ENCODE measurements around the gene NENF. TPM values are rescaled to one million over a fixed set of nuclear protein-coding genes. Genes with fewer than 3 reads are reported as not detected.
A peak's percentile ranks its signal among the peaks of the same experiment; 100 is the strongest.
"Not testable (repeated sequence)": the region's sequence is repeated elsewhere in the genome, so short reads cannot be mapped to it uniquely, and the experiment has no call there.

Gene NENF
- polyA plus RNA-seq, 4 donors, result 17.7 to 62.6 (median 40.0) TPM

DNA sequence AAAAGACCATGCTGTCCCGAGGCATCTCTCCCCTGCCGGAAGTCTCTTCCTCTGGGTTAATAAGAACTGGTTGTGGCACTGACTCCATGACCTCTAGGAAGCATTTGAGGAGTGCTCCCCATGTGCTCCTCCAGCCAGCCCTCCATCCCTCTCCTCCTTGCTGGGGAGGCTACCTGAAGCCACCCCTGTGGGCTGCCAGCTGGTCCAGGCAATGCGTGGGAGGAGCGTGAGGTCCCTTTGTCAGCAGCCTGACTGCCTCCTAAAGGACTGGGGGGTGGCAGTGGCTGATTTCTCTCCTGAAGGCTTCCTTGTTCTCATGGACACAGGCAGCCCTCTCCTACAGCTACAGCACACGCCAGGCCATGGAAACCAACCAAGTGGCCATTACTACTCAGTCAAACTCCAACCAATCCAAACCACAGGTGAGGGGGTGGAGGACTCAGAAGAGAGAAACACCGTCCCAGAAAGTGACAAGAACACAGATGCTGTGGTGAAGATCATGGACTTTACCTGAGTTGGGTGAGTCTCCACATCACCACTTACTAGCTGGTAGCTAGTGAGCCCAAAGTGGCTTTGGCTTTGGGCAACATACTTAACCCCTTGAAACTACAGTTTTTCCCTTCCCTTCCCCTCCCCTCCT, 35.2 kb downstream of the NENF start:
- Histone ChIP-seq H3K4me3 (ENCODE audit: low read depth in 1 of 3, low read length in 3 of 3) (no peak overlapping the region), H3K9me3 (ENCODE audit: control insufficient read depth in 2 of 2, insufficient read depth in 1 of 2, low read depth in 1 of 2, low read length in 1 of 2) (no peaks in the 10 kb centered on the region), H3K27me3 (ENCODE audit: control insufficient read depth in 3 of 3, insufficient read depth in 3 of 3, low read length in 3 of 3) (no peaks in the 10 kb centered on the region), H3K27ac (ENCODE audit: low read depth in 1 of 3, low read length in 2 of 3) (no peak overlapping the region), H3K4me1 (ENCODE audit: control insufficient read depth in 3 of 3, insufficient read depth in 2 of 3, low read depth in 1 of 3, low read length in 2 of 3) (peaks cover 0 to 6% (median 0%) of the 10 kb centered on the region in 3 donors), H3K36me3 (ENCODE audit: control insufficient read depth in 3 of 3, insufficient read depth in 2 of 3, low read depth in 1 of 3, low read length in 3 of 3) (no peaks in the 10 kb centered on the region)
- DNase-seq (no peak), FAIRE-seq (no peak)
- WGBS, 3 donors, result 84 to 93% (median 86%) methylated on average over 6 of the region's 6 CpGs

DNA sequence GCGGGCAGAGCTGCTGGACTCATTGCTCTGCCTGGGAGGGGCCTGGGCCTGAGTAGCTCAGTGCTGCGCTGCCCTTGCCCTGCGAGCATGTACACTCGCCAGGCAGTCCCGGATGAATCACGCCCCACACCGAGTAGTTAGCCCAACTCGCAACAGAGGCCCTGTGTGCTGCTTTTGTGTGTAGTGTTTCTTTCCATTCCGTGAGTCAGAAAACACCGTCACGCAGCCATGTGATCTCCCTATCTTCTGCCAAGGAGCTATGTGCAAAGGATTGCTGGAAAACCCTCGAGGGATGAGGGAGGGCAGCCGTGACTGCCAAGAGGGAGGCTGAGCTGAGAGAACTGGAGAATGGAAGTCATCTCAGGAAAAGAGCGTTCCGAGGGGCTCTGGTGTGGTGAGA, 37.3 kb downstream of the NENF start:
- 60 to 70% (median 67%) methylated on average over 15 of the region's 15 CpGs for WGBS, 3 donors
- H3K27ac ChIP-seq (ENCODE audit: low read depth in 1 of 3, low read length in 2 of 3), result peak overlapping the region in 1 of 3 donors; percentile 28
- no peak for FAIRE-seq
- H3K27me3 ChIP-seq (ENCODE audit: control insufficient read depth in 3 of 3, insufficient read depth in 3 of 3, low read length in 3 of 3), result no peaks in the 10 kb centered on the region
- H3K4me3 ChIP-seq (ENCODE audit: low read depth in 1 of 3, low read length in 3 of 3), result no peak overlapping the region
- DNase-seq, result no peak
- H3K4me1 ChIP-seq (ENCODE audit: control insufficient read depth in 3 of 3, insufficient read depth in 2 of 3, low read depth in 1 of 3, low read length in 2 of 3), result no peaks in the 10 kb centered on the region
- no peaks in the 10 kb centered on the region for H3K9me3 ChIP-seq (ENCODE audit: control insufficient read depth in 2 of 2, insufficient read depth in 1 of 2, low read depth in 1 of 2, low read length in 1 of 2)
- no peaks in the 10 kb centered on the region for H3K36me3 ChIP-seq (ENCODE audit: control insufficient read depth in 3 of 3, insufficient read depth in 2 of 3, low read depth in 1 of 3, low read length in 3 of 3)

DNA sequence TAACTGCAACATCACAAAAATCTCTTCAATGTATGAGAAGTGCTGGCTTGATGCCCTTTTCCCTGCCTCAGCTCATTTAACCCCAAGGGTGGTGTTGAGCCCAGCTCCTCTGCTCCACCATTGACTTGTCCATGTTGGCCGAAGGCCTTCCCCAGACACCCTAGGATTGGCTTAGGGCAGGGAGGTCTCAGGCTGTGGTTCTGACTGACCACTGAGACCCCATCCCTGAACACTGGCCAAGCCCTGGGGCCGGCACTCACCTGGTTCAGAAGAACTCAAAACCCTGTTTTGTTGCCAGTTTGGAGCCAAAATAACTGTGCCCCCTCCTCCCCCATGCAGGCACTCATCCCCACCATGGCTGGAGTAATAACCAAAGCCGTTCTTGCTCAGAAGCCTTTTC, 38.6 kb downstream of the NENF start:
- H3K4me1 ChIP-seq (ENCODE audit: control insufficient read depth in 3 of 3, insufficient read depth in 2 of 3, low read depth in 1 of 3, low read length in 2 of 3), result no peaks in the 10 kb centered on the region
- no peak for FAIRE-seq

DNA sequence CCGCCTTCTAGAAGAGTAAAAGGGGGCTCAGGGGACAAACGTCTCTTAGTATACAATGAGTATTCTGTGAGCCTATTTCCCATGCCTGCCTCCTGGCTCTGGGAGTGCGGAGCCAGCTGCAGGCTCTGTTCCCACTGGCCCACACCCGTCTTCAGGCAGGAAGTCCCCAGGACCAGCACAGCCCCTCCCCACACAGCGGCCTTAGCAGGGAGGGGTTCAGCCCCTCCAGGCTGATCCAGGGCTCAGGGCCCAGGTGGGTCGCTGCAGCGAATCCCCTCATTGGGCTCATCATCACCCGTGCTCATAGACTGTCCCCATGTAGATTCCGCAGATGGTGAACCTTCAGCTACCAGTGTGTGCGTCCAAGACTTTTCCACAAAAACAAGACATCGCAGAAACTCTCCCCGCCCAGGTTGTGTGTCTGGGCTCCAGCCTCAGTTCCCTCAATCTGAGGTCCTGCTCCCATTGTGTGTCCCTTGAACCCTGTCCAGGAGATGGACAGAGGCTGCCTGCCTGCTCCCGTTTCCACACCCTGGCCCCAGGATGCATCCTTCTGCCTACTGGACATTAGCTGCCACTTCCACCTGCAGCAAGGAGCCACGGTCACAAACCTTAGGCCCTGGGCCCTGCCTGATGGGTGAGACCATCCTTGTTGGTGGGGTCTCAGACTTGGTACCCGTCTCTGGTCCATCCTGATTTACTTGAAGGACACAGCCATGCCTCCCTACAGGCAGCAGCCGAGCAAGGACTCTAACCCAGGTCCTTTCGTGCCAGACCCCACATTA, 39.4 kb downstream of the NENF start:
- 88 to 91% (median 89%) methylated on average over 17 of the region's 17 CpGs for WGBS, 3 donors
- no peaks in the 10 kb centered on the region for H3K4me1 ChIP-seq (ENCODE audit: control insufficient read depth in 3 of 3, insufficient read depth in 2 of 3, low read depth in 1 of 3, low read length in 2 of 3)
- no peak overlapping the region for H3K4me3 ChIP-seq (ENCODE audit: low read depth in 1 of 3, low read length in 3 of 3)
- H3K27me3 ChIP-seq (ENCODE audit: control insufficient read depth in 3 of 3, insufficient read depth in 3 of 3, low read length in 3 of 3), result no peaks in the 10 kb centered on the region
- no peaks in the 10 kb centered on the region for H3K36me3 ChIP-seq (ENCODE audit: control insufficient read depth in 3 of 3, insufficient read depth in 2 of 3, low read depth in 1 of 3, low read length in 3 of 3)
- H3K27ac ChIP-seq (ENCODE audit: low read depth in 1 of 3, low read length in 2 of 3), result no peak overlapping the region
- H3K9me3 ChIP-seq (ENCODE audit: control insufficient read depth in 2 of 2, insufficient read depth in 1 of 2, low read depth in 1 of 2, low read length in 1 of 2), result no peaks in the 10 kb centered on the region
- DNase-seq, result no peak
- FAIRE-seq, result no peak

More for the DNA sequence above, 38.6 kb downstream of the NENF start:
- H3K9me3 ChIP-seq (ENCODE audit: control insufficient read depth in 2 of 2, insufficient read depth in 1 of 2, low read depth in 1 of 2, low read length in 1 of 2), result no peaks in the 10 kb centered on the region
- H3K27ac ChIP-seq (ENCODE audit: low read depth in 1 of 3, low read length in 2 of 3), result no peak overlapping the region
- H3K36me3 ChIP-seq (ENCODE audit: control insufficient read depth in 3 of 3, insufficient read depth in 2 of 3, low read depth in 1 of 3, low read length in 3 of 3), result no peaks in the 10 kb centered on the region
- WGBS, 3 donors, result 91 to 96% (median 91%) methylated on average over 3 of the region's 3 CpGs
- H3K27me3 ChIP-seq (ENCODE audit: control insufficient read depth in 3 of 3, insufficient read depth in 3 of 3, low read length in 3 of 3), result no peaks in the 10 kb centered on the region
- DNase-seq, result no peak
- no peak overlapping the region for H3K4me3 ChIP-seq (ENCODE audit: low read depth in 1 of 3, low read length in 3 of 3)

DNA sequence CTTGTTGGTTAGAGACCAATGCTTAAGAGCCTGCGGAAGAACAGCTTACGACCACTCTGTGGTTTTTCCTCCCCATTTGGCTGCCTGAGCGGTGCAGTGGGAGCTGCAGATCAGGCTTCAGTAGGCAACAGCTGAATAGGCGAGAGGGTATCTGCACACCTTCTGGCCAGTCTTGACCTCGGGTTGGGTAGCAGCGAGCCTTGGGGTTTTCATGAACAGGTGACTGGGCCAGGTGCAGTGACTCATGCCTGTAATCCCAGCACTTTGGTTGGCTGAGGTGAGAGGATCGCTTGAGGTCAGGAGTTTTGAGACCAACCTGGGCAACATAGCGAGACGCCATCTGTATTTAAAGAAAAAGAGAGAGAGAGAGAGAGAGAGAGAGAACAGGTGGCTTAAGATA, 41.0 kb downstream of the NENF start:
- no peaks in the 10 kb centered on the region for H3K9me3 ChIP-seq (ENCODE audit: control insufficient read depth in 2 of 2, insufficient read depth in 1 of 2, low read depth in 1 of 2, low read length in 1 of 2)
- FAIRE-seq, result no peak
- no peak for DNase-seq
- no peak overlapping the region for H3K4me3 ChIP-seq (ENCODE audit: low read depth in 1 of 3, low read length in 3 of 3)
- no peaks in the 10 kb centered on the region for H3K36me3 ChIP-seq (ENCODE audit: control insufficient read depth in 3 of 3, insufficient read depth in 2 of 3, low read depth in 1 of 3, low read length in 3 of 3)
- 73 to 88% (median 86%) methylated on average over 9 of the region's 9 CpGs for WGBS, 3 donors
- H3K27ac ChIP-seq (ENCODE audit: low read depth in 1 of 3, low read length in 2 of 3), result no peak overlapping the region
- H3K27me3 ChIP-seq (ENCODE audit: control insufficient read depth in 3 of 3, insufficient read depth in 3 of 3, low read length in 3 of 3), result no peaks in the 10 kb centered on the region
- peaks cover 0 to 6% (median 0%) of the 10 kb centered on the region in 3 donors for H3K4me1 ChIP-seq (ENCODE audit: control insufficient read depth in 3 of 3, insufficient read depth in 2 of 3, low read depth in 1 of 3, low read length in 2 of 3)

DNA sequence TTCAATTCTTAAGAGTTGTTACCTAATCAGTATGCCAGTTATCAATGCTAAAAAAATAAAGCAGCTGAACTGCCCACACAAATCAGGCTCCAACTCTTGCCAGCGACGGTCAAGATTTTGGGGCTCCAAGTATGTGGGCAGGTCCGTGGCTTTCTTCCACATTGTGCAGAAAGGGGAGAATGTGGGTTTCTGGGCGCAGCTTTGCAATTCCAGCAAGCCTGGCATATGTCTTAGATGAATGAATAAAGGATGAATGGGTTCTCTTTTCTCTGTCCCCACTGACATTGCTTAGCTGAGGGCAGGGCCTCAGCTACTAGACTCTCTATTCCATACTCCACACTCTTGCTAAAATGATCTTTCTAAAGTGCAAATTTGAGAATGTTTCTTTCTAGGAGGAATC, 42.4 kb downstream of the NENF start:
- no peak overlapping the region for H3K27ac ChIP-seq (ENCODE audit: low read depth in 1 of 3, low read length in 2 of 3)
- H3K36me3 ChIP-seq (ENCODE audit: control insufficient read depth in 3 of 3, insufficient read depth in 2 of 3, low read depth in 1 of 3, low read length in 3 of 3), result no peaks in the 10 kb centered on the region
- peaks cover 0 to 6% (median 0%) of the 10 kb centered on the region in 3 donors for H3K4me1 ChIP-seq (ENCODE audit: control insufficient read depth in 3 of 3, insufficient read depth in 2 of 3, low read depth in 1 of 3, low read length in 2 of 3)
- H3K4me3 ChIP-seq (ENCODE audit: low read depth in 1 of 3, low read length in 3 of 3), result no peak overlapping the region
- 89 to 92% (median 90%) methylated on average over 4 of the region's 4 CpGs for WGBS, 3 donors
- FAIRE-seq (no peak), DNase-seq (no peak)
- H3K9me3 ChIP-seq (ENCODE audit: control insufficient read depth in 2 of 2, insufficient read depth in 1 of 2, low read depth in 1 of 2, low read length in 1 of 2), result no peaks in the 10 kb centered on the region
- no peaks in the 10 kb centered on the region for H3K27me3 ChIP-seq (ENCODE audit: control insufficient read depth in 3 of 3, insufficient read depth in 3 of 3, low read length in 3 of 3)

DNA sequence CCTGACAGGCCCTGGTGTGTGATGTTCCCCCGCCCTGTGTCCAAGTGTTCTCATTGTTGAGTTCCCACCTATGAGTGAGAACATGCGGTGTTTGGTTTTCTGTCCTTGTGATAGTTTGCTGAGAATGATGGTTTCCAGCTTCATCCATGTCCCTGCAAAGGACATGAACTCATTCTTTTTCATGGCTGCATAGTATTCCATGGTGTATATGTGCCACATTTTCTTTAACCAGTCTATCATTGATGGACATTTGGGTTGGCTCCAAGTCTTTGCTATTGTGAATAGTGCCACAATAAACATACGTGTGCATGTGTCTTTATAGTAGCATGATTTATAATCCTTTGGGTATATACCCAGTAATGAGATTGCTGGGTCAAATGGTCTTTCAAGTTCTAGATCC, 43.1 kb downstream of the NENF start:
- not testable (repeated sequence) for H3K9me3 ChIP-seq (ENCODE audit: control insufficient read depth in 2 of 2, insufficient read depth in 1 of 2, low read depth in 1 of 2, low read length in 1 of 2); H3K36me3 ChIP-seq (ENCODE audit: control insufficient read depth in 3 of 3, insufficient read depth in 2 of 3, low read depth in 1 of 3, low read length in 3 of 3); H3K27ac ChIP-seq (ENCODE audit: low read depth in 1 of 3, low read length in 2 of 3); H3K4me3 ChIP-seq (ENCODE audit: low read depth in 1 of 3, low read length in 3 of 3); DNase-seq; FAIRE-seq; H3K27me3 ChIP-seq (ENCODE audit: control insufficient read depth in 3 of 3, insufficient read depth in 3 of 3, low read length in 3 of 3); H3K4me1 ChIP-seq (ENCODE audit: control insufficient read depth in 3 of 3, insufficient read depth in 2 of 3, low read depth in 1 of 3, low read length in 2 of 3)
- 90 to 96% (median 95%) methylated on average over 3 of the region's 3 CpGs for WGBS, 3 donors

DNA sequence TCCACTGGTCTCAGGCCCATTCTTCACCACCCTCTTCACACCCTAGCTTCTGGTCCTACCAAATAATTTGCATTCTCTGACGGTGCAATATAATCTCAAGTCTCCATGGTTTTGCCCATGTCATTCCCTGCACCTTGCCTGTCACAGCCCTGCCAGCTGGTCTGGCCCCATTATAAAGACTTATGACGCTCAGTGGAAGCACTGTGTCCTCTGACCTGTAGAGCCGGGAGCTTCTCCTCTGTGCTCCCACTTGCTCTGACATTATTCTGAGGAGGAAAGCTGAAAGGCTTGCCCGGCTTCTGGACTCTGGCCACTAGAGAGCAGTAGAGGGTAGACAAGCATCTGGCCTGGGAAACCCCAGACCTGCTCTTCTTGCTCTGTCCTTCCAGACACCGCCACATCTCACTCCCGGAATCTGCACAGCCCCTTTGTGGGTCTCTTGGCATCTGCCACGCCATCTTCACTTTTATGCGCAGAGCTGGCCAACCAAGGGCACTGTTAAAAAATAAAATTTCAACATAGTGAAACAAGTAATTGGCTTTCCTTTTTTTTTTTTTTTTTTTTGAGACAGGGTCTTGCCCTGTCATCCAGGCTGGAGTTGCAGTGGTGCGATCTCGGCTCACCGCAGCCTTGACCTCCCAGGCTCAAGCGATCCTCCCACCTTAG, 44.4 kb downstream of the NENF start:
- Histone ChIP-seq H3K9me3 (ENCODE audit: control insufficient read depth in 2 of 2, insufficient read depth in 1 of 2, low read depth in 1 of 2, low read length in 1 of 2) (no peaks in the 10 kb centered on the region), H3K4me1 (ENCODE audit: control insufficient read depth in 3 of 3, insufficient read depth in 2 of 3, low read depth in 1 of 3, low read length in 2 of 3) (peaks cover 0 to 12% (median 2%) of the 10 kb centered on the region in 3 donors), H3K36me3 (ENCODE audit: control insufficient read depth in 3 of 3, insufficient read depth in 2 of 3, low read depth in 1 of 3, low read length in 3 of 3) (no peaks in the 10 kb centered on the region), H3K27me3 (ENCODE audit: control insufficient read depth in 3 of 3, insufficient read depth in 3 of 3, low read length in 3 of 3) (no peaks in the 10 kb centered on the region), H3K4me3 (ENCODE audit: low read depth in 1 of 3, low read length in 3 of 3) (no peak overlapping the region), H3K27ac (ENCODE audit: low read depth in 1 of 3, low read length in 2 of 3) (peak overlapping the region in 2 of 3 donors; percentile 58 to 69)
- WGBS, 3 donors, result 16 to 29% (median 23%) methylated on average over 12 of the region's 12 CpGs
- FAIRE-seq (no peak), DNase-seq (peak; percentile 92 to 94)

Measured in small intestine (tissue), 7 donors.